Fibroblast of gingiva (primary cell): ENCODE data around the gene FAM83E.
A peak's percentile ranks its signal among the peaks of the same experiment; 100 is the strongest.

Experiments used
- DNase-seq: peaks from one replicate; pipeline ENCODE4 v3.0.0-alpha.2; 2011; ENCODE audit warnings: low read depth

FAM83E gene

DNA sequence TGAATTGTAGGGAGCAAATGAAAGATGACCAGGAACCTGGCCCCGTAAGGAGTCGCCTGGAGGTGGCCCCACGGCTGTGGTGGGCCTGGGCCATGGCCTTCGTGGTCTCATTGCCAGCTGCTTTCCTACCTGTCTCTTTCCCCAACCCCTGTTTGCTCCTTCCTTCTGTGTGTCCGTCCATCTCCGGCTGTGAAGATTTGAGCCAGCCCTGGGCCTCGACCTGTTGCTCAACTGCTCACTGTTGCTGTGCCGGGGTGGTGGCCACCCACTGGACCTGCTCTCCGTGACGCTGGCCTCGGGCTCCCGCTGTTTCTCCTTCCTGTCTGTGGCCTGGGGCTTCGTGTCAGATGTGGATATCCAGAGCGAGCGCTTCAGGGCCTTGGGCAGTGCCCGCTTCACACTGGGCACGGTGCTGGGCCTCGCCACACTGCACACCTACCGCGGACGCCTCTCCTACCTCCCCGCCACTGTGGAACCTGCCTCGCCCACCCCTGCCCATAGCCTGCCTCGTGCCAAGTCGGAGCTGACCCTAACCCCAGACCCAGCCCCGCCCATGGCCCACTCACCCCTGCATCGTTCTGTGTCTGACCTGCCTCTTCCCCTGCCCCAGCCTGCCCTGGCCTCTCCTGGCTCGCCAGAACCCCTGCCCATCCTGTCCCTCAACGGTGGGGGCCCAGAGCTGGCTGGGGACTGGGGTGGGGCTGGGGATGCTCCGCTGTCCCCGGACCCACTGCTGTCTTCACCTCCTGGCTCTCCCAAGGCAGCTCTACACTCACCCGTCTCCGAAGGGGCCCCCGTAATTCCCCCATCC lies 13.8 kb upstream of the FAM83E start:
- DNase-seq = no peak

DNA sequence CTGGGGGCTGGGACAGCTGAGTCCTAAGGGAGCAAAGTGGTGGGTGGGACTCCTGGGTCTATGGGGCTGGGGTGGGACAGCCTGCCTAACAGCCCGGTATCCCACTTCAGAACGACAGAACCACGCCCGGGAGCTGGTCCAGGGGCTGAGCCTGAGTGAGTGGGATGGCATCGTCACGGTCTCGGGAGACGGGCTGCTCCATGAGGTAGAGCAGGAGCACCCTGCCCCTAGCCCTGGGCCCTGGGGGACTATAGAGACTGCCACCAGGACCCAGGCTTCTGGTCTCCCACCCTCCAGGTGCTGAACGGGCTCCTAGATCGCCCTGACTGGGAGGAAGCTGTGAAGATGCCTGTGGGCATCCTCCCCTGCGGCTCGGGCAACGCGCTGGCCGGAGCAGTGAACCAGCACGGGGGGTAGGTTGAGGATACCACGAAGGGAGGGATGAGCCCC lies 13.0 kb upstream of the FAM83E start:
- DNase-seq = no peak

DNA sequence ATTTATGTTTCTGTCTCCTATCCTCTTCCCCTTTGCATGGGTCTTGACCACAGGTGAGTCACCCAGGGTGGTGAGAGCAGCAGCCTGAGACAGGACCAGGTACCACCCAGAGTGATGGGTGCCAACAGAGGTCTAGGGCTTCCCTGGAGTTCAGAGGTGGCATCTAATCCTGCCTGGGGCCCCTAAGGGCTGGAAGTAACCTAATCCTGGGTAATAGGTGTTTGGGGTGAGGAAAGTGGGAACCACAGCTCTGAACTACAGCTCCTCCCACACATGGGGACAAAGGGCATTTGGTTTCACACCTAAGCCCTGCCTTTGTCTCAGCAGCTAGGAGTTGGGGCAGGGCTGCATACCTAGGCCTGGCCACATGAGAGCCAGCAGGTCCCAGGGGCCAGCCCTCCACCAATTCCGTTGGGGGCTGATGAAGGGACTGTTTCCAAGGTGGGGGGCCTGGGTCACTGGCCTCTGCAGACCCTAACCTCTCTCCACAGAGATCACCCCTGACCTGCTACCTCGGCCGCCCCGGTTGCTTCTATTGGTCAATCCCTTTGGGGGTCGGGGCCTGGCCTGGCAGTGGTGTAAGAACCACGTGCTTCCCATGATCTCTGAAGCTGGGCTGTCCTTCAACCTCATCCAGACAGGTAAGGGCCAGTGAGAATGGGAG lies 12.5 kb upstream of the FAM83E start:
- DNase-seq = no peak

DNA sequence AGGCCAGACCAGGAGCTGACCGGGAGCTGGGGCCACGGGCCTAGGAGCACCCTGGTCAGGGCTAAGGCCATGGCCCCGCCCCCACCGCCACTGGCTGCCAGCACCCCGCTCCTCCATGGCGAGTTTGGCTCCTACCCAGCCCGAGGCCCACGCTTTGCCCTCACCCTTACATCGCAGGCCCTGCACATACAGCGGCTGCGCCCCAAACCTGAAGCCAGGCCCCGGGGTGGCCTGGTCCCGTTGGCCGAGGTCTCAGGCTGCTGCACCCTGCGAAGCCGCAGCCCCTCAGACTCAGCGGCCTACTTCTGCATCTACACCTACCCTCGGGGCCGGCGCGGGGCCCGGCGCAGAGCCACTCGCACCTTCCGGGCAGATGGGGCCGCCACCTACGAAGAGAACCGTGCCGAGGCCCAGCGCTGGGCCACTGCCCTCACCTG lies 11.0 kb upstream of the FAM83E start:
- no peak for DNase-seq

DNA sequence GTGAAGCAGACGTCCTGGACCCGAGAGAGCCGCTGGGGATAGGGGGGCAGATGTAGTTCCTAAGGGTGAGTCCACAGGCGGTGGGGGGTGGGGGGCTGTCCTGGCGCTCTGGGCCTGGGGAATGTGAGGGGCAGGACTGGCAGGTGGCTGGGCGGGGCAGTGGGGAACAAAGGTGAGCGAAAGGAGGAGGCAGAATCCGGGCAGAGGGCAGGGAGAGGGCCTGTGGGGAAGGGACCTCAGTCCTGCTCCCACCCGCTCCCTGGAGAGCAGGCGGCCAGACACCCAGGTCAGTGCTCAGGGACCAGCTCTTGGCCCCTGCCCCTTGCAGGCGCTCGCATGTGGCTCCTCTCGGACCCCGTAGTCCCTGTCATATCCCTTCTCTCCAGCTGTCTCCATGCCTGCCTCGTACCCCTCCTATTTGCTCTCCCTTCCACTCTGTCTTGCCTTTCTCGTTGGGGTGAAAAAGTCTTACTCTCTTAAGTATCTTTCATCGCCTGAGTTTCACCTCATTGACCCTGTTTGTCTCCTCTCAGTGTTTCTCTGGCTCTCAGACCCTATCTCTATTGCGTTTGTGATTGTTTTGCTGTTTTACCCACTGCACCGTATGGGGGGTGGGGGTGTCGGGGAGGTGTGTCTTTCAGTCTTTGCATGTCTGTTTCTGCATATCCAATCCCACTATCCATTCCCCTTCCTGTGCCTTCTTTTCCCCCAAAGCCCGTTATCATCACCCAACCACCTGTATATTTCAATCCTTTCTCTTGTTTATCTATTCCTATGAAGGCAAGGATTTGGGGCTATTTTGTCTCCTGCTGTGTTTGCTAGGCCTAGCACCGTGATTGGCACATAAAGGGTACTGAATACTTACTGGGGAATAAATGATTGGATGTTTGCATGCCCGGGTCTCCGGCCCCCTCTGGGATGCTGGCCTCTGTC lies 10.2 kb upstream of the FAM83E start:
- no peak for DNase-seq

DNA sequence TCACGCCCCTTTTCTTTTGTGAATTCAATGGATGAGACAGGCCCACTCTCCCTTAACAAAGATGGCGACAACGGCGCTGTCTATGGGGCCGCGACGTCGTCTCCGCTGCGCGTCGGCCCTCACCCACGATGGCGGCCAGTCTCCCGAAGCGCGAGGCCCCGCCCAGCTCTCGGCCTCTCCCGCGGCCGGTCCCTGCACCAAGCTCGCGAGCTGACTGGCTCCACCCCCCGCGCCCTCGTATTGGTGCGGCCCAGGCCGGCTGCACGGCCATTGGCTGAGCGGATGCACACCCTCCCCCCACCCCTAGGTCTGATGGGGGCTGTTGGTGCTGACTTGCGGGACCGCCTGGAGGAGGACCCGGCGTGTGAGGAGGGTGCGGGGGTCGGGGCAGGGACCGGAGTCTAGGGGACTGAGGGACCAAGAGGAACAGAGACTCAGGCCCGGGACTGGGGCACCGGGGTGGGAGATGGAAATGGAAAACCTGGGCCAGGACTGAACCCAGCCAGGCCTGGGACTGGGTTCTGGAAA lies 9.3 kb upstream of the FAM83E start:
- DNase-seq = peak; percentile 98

DNA sequence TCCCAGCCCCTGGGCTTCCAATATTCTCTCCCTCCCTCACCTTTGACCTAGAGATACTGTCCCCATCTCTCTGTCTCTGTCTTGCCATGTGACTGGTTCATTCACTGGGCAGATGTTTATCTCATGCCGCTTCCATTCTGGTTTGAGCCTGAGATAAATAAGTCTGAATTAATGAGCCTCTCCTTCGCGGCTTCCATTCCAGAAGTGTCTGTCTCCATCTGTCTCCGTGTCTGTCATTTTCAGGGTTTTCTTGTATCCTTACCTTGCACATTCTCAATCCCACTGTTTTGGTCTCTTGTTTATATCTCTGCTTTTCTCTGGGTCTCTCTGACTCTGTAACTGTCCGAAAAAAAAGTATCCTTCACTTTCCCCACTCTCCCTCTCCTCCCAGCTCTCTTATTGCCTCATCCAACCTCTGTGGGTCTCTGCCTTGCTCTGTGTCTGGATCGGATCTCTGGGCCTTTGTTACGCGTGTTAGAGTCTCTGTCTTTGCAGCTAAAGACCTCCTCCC lies 8.7 kb upstream of the FAM83E start:
- DNase-seq = no peak

DNA sequence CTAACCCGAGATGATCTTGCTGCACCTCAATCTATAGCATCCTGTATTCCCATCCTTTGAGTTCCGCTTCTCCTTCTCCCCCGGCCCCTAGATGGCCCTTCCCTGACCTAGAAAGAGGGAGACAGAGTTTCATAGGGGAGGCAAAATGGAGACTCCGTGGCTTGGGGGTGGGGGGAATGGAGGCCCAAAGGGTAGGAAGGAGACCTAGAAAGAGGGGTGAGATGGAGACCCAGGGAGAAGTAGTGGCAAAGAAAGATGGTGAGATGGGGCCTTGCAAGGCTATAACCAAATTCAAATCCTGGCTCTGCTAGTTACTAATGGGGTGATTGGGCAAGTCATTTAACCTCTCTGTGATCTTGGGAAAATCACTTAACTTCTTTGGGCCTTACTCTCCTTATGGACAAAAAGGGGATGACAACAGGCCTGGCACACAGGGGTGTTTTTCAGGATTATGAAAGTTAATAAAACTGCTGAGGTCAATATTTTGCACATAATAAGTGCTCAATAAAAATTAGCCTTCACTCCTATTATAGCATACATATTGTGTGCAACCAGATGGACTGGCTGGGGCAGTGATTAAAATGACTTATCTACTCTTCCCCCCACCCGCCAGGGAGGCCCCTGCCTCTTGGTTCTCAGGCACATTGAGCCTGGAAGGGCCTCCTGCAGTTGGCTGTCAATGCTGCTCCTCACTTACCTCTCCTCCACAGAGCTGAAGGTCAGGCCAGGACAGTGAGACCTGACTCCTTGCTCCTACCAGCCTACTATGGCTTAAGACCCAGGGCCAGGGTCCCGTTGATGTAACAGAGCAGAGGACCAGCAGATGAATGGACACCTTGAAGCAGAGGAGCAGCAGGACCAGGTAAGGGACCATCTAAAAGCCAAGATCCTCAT lies 5.1 kb upstream of the FAM83E start:
- no peak for DNase-seq

DNA sequence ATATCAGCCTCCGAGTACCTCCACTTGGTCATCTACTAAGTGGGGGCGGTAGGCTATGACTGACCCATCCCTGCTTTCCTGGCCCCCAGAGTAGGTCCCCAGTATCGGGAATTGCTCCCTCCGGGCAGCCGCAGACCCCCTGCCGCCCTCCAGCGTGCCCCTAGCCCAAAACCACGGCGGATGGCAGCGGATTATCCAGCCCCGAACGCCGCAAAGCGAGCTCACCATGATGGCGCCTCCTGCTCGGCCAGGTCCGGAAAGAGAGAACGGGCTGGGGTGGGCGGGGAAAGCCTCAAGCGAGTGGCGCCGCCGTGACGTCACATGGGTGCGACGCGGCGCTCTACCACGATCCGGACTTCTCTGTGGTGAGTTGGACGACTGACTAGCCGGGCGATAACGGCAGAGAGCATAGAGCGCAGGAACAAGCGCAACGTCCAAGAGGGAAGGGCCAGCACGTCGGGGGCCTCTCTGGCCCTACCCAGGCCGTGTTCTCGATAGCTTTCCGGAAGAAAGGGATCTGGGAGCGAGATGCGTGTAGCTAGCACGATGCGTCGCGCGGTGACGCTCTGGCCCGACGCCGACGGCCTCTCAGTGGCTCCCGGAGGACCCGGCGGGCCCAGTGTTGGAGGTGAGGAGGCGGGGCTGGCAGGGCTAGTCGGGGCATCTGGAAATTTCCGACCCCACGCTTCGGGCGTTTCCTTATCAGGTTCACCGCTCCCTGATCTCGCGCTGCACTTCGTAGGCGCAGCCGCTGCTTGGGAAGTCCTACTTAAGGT lies 4.2 kb upstream of the FAM83E start, which contains the start of the genes RPL18 and SPHK2:
Gene RPL18, minus strand, starts transcription at position 263 of the 776 bp plus-strand sequence. Its CDS starts 35 bp downstream, at position 228.
Gene SPHK2, plus strand, starts transcription at position 591 of the 776 bp plus-strand sequence. CDS start 1,009 bp downstream, outside the sequence.
- peak; percentile 100 for DNase-seq

DNA sequence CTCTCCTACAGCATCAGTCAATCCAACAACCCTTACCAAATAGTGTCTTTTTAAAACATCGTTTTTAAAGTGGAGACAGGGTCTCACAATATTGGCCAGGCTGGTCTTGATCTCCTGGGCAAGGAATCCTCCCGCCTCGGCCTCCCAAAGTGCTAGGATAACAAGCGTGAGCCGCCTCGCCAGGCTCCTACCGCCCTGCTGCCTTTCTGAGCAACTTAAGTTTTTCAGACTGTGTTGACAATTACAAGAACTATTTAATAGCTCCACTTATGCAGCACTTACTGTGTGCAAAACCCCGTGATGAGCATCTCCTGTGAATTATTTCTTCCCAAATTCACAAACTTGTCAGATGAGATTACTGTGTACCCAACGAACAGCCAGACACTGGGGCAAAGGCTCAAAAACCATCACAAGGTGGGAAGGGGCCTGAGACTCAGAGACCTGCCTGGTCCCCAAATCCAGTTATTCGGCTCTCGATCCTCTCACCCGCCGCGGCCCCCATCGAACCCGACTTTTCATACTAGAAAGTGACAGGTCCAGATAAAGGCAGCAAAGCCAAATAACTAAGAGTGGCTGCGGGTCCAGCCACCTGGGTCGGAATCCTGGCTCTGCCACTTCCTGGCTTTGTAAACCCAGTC lies 3.5 kb upstream of the FAM83E start:
- DNase-seq = no peak

DNA sequence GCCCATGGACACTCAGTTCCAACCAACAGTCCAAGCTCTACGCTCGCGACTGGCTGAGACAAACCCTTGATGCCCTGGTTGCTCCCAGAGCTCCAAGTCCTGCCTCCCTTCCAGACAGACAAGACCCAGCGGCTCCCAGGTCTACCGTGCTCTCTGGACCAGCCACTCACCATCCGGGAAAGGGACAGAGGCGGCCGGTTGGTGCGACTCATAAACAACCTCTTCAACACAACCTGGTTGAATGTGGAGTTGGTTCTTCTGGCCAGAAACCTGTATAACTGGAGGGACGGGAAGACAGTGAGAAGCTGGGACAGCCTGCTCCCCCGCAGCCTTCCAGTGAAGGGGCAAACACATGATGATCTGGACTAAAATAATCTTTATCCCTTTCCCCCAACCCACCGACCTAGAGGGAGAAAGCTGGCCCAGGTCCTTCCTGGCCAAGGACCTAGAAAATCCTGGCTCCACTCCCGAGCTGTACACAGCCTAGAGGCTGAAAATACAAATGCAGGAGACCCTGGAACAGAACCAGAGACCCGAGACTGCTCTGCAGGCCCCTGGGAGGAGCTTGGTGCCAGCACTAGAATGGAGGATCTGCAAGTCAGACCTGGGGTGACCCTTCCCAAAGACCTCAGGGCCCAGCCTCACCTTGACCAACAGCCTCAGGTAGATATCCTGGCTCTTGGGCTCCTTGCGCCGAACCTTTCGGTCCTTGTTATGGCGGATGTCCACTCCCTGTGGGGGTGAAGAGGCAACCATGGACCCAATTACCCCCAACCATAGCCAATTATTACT lies 2.5 kb upstream of the FAM83E start:
- no peak for DNase-seq

DNA sequence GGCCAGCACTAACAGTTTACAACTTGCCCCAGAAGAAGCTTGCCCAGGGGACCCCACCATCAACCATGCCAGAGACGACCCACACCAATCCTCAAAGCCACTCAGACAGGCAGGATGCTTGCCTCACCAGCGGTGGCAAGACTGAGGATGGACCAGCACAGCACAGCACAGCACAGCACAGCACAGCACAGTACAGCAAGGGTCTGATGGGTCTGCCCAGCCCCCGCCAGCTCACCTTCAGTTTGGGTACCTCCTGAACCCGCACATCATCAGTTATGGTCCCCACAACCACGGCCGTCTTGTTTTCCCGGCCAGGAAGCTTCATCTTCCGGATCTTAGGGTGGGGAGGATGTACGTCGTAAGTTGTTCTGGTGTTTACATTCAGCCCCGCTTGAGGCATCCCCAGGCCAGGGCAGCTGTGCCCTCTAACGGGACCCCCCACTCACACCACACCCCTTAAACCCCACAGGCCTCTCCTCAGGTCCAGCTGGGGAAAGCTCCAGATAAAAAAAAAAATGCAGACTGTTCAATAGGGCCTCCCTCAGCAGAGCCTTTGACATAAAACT lies 1.7 kb upstream of the FAM83E start:
- no peak for DNase-seq

DNA sequence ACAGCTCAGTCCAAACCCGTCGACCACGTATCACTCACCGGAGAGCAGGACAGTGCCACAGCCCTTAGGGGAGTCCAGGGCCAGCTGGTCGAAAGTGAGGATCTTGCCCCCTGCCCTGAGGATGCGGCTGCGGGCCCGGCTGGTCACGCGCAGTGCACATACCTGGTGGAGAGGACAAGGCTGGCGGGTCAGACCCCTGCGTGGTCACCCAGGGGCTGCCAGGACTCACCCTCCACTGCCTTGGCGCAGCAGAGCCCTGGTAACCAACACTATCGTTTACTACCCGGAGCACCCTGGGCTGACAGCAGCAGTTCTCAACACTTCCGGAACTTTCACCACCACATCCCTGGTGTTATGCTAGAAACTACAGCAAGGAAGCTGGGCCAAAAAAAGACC lies 1.2 kb upstream of the FAM83E start:
- no peak for DNase-seq

DNA sequence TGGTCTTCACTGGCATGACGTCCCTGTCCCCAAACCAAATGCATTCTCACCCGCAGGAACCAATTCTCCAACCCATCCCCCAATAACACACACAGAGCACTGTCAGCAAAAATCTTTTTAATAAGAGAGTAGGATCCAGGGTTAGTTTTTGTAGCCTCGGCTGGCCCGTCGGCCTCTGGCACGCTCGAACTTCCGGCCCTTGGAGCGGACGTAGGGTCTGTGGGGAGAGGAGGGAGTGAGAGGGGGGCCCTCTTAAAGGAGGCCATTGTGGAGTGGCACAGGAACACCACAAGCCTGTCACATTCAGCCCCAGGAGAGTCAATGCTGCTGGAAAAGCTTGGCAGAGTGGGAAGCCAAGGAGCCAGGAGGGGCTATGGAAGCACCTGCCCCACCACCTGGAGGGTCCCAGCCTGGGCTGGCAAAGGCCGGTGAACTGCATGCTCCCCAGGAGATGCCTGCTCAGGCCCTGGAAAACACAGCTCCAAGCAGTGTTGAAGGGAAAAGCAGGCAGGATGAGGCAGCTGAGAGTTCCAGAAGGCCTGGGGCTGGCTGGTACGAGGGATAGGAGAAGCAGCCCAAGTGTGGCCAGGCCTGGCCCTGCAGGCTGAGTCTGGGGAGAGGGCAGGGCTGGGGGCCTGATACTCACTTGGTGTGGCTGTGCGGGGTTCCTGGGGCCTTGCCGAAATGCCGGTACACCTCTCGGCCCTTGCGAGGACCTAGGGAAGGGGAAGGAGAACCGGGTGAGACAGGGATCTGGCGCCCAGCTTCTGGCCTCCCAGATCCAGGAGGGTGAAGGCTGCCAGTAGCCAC lies 560 bp upstream of the FAM83E start:
- no peak for DNase-seq

DNA sequence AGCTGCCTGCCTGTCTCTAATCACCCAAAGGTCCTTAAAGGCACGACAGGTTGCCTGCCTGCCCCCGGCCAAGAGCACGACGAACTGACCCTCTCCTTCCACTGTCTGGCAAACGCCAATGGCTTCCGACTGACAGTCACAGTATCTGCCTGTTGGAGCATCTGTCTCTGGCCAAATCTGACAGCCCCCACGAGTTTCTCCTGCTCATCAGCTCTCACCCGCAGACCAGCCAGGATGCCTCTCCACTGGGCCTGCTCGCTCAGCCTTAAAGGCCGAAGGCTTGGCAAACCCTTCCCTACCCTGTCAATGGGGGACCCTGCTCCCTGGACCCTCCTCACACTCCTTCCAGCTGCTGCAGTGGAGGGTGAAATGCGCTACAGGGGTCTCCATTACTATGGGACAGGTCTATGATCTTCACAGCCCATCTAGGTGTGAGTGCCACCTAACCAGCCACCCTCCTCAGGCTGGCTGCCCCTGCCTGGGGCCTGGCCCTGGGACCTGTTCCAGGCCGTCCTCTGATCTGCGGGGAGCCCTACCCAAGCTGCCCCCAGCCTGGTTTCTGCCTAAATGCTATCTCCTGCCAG lies 932 bp downstream of the FAM83E start:
- DNase-seq = no peak

DNA sequence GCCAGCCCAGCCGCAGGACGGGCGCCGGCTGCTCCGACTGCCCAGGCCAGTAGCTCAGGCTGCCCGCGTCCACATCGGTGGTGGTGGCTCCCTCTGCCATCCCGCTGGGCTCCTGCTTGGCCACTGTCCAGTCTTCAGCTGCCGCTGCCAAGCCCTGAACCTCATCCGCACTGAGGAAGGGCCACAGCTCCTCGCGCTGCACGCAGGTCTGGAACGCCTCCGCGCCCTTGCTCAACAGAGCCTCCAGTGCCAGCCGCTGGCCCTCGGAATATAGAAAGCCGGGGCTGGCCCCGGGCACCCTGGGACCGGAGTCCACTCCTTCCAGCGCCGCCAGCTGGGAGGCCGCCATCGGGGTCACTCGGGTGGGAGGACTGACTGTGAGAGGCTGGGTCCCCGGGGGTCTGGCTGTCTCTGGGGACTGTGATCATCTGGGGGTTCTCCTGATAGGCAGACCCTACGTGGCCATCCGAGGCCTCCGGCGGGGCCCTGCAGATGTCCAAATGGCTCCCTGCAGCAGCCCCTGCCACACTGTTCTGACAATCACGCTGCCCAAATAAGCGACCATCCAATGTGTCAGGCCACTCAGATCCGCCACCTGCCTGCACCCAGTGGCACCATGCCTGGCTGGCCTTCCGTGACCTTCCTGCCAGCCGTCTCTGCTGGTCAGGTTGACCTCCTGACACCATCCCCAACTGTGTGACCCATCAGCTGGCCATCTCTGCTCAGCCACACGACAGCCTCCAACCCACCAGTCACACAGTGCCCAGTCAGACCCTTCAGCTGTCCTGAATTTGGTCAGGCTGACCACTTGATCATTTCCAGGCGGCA lies 1.6 kb downstream of the FAM83E start:
- no peak for DNase-seq
